ENCODE data around the gene KCTD10. TPM values are rescaled to one million over a fixed set of nuclear protein-coding genes. Genes with fewer than 3 reads are reported as not detected.

KCTD10 gene, protein sequence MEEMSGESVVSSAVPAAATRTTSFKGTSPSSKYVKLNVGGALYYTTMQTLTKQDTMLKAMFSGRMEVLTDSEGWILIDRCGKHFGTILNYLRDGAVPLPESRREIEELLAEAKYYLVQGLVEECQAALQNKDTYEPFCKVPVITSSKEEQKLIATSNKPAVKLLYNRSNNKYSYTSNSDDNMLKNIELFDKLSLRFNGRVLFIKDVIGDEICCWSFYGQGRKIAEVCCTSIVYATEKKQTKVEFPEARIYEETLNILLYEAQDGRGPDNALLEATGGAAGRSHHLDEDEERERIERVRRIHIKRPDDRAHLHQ
- total RNA-seq: 8.9 TPM
- 17.5 TPM for polyA plus RNA-seq
- long read RNA-seq, donor 1, partial matches to known transcripts: 0 of 2 reads
- long read RNA-seq, donor 1, other reads (novel, unspliced or antisense): 0 of 2 reads
- long read RNA-seq, donor 2: 0 reads
- long read RNA-seq, donor 3, full-length matches to known transcripts: 7 of 7 reads
- long read RNA-seq, donor 3, partial matches to known transcripts: 0 of 7 reads
- long read RNA-seq, donor 3, other reads (novel, unspliced or antisense): 0 of 7 reads
- long read RNA-seq, donor 4, full-length matches to known transcripts: 8 of 8 reads
- long read RNA-seq, donor 4, partial matches to known transcripts: 0 of 8 reads
- long read RNA-seq, donor 4, other reads (novel, unspliced or antisense): 0 of 8 reads
- long read RNA-seq, donor 5, full-length matches to known transcripts: 10 of 10 reads
- long read RNA-seq, donor 5, partial matches to known transcripts: 0 of 10 reads
- long read RNA-seq, donor 5, other reads (novel, unspliced or antisense): 0 of 10 reads
- long read RNA-seq, donor 6, full-length matches to known transcripts: 2 of 2 reads
- long read RNA-seq, donor 6, partial matches to known transcripts: 0 of 2 reads
- long read RNA-seq, donor 6, other reads (novel, unspliced or antisense): 0 of 2 reads
- long read RNA-seq, donor 7, full-length matches to known transcripts: 8 of 8 reads
- long read RNA-seq, donor 7, partial matches to known transcripts: 0 of 8 reads
- long read RNA-seq, donor 7, other reads (novel, unspliced or antisense): 0 of 8 reads
- long read RNA-seq, donor 8, full-length matches to known transcripts: 1 of 1 reads
- long read RNA-seq, donor 8, partial matches to known transcripts: 0 of 1 reads
- long read RNA-seq, donor 8, other reads (novel, unspliced or antisense): 0 of 1 reads
- long read RNA-seq, donor 9, full-length matches to known transcripts: 8 of 8 reads
- long read RNA-seq, donor 9, partial matches to known transcripts: 0 of 8 reads
- long read RNA-seq, donor 9, other reads (novel, unspliced or antisense): 0 of 8 reads
- long read RNA-seq, donor 10, full-length matches to known transcripts: 5 of 5 reads
- long read RNA-seq, donor 10, partial matches to known transcripts: 0 of 5 reads
- long read RNA-seq, donor 10, other reads (novel, unspliced or antisense): 0 of 5 reads

DNA sequence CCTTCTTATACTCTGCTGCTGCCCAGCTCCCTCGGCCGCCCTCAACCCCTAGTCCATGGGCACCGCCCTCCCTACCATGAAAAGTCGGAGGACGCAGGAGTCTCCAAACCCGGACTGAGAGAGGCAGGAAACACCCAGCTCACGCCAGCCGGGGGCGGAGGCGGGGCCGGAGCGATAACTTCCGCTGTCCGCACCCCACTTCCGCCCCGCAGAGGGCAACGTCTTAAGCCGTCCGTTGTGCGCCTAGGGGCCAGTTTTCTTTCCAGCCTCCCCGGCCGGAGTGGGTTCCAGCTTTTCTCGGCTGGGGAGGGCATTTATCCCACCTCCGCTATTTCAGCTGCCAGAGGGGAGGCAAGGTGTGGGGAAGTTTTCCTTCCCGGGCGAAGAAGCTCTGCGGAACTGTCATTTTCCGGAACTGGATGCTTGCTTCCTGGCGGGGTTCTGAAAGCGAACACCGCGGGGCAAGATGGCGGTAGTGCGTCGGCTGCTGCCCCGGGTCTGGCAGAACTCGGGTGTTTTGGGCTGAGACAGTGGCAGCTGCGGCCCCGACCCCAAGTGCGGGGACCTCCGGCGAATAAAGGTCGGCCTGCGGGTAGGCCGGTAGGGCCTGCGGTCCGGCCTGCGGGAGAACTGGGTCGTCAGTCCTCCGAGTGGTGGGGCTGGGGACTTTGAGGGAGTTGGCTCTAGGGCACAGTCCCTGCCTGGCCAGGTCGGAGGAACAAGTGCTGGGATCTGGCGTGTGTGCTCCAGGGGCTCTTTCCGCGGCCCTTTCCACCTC, at the start of gene KCTD10, which contains the start of gene UBE3B:
Gene KCTD10 (minus strand): TSS at position 116 of the 778 bp plus-strand sequence. CDS start 38 bp downstream, at position 78.
Gene UBE3B (plus strand): TSS at position 450 of the 778 bp plus-strand sequence. CDS start 5,918 bp downstream, outside the sequence.
- peaks cover 8 to 20% of the 10 kb centered on the region in 2 donors for H3K4me1 ChIP-seq (ENCODE audit: control insufficient read depth in 2 of 2, insufficient read depth in 2 of 2, low read length in 2 of 2)
- peak within 1 kb of the TSS; percentile 84 to 88 for H3K27ac ChIP-seq (ENCODE audit: low read depth in 1 of 2, low read length in 1 of 2)
- WGBS: under 1% methylated on average over 54 of the region's 54 CpGs

DNA sequence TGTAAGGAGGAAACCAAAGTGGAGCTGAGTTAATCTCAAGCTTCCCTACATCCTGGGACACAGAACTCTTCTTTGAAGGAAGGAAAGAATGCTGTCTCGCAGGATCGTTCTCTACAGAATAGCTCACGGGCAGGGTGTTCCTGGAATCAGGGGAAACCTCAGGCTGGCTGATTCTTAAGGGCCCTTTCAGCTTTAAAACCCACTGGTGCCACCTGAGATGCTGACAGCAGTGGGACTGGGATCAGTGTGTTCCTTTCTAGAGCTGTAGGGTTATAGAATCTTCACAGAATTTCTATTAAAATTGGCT, 48.1 kb upstream of the KCTD10 start:
- 98% methylated on average over 3 of the region's 3 CpGs for WGBS

More for the DNA sequence above, at the start of gene KCTD10, which contains the start of gene UBE3B:
- Histone ChIP-seq H3K27me3 (ENCODE audit: control insufficient read depth in 2 of 2, insufficient read depth in 1 of 2, low read length in 1 of 2) (no peaks in the 10 kb centered on the region), H3K36me3 (ENCODE audit: control insufficient read depth in 2 of 2, insufficient read depth in 2 of 2, low read length in 1 of 2) (peaks cover 0 to 3% of the 10 kb centered on the region in 2 donors), H3K9me3 (ENCODE audit: control insufficient read depth in 2 of 2, insufficient read depth in 1 of 2, low read length in 1 of 2) (no peaks in the 10 kb centered on the region), H3K4me3 (ENCODE audit: low read length in 2 of 2) (peak within 1 kb of the TSS; percentile 94 to 100)
- peak; percentile 75 to 94 (median 84) for DNase-seq (ENCODE audit: low read depth in 6 of 9, low spot score in 9 of 9)

DNA sequence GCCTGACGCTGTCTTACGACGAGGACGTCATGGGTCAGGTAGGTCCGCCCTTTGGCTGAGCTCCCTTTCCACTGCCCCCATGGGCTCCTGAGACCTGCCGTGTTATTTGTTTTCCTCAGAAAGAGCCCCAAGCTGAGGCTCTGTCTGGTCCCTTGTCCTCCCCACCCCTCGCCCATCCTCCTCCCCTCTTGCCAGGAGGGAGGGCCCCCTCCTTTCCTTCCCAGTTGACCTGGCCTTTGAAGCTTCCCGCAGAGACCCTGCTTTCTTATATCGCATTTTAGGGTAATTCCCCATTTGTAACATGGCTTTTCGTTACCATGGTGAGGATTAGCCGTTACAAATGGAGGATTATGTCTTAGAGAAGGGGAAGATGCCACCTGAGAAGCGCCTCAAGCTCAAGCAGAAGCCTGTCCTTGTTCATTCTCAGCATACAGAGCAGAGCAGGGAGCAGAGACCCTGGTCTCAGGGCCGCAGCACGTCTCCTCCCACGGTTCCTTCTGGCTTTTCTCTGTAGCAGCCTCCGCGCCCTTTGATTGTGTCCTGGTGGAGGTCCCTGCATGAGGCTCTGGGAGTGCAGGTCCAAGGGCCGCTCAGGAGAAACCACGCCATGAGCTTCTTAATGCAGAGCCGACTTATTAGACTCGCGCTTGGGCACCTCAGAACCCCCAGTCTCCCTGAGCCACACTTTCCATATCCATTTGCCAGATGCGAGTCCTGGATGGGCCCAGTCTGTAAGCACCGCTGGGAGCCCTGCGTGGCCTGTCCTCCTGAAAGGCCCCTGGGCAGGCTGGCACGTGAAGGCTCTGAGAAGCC, 47.6 kb upstream of the KCTD10 start:
- 94% methylated on average over 26 of the region's 26 CpGs for WGBS
- Histone ChIP-seq H3K4me3 (ENCODE audit: low read length in 2 of 2) (no peak overlapping the region), H3K9me3 (ENCODE audit: control insufficient read depth in 2 of 2, insufficient read depth in 1 of 2, low read length in 1 of 2) (no peaks in the 10 kb centered on the region), H3K27ac (ENCODE audit: low read depth in 1 of 2, low read length in 1 of 2) (no peak overlapping the region), H3K27me3 (ENCODE audit: control insufficient read depth in 2 of 2, insufficient read depth in 1 of 2, low read length in 1 of 2) (no peaks in the 10 kb centered on the region), H3K36me3 (ENCODE audit: control insufficient read depth in 2 of 2, insufficient read depth in 2 of 2, low read length in 1 of 2) (peaks cover 55 to 71% of the 10 kb centered on the region in 2 donors), H3K4me1 (ENCODE audit: control insufficient read depth in 2 of 2, insufficient read depth in 2 of 2, low read length in 2 of 2) (no peaks in the 10 kb centered on the region)
- no peak for DNase-seq (ENCODE audit: low read depth in 6 of 9, low spot score in 9 of 9)

More for the DNA sequence above, 48.1 kb upstream of the KCTD10 start:
- no peak for DNase-seq (ENCODE audit: low read depth in 6 of 9, low spot score in 9 of 9)
- H3K4me3 ChIP-seq (ENCODE audit: low read length in 2 of 2): no peak overlapping the region
- H3K36me3 ChIP-seq (ENCODE audit: control insufficient read depth in 2 of 2, insufficient read depth in 2 of 2, low read length in 1 of 2): peaks cover 54 to 69% of the 10 kb centered on the region in 2 donors
- H3K9me3 ChIP-seq (ENCODE audit: control insufficient read depth in 2 of 2, insufficient read depth in 1 of 2, low read length in 1 of 2): no peaks in the 10 kb centered on the region
- no peak overlapping the region for H3K27ac ChIP-seq (ENCODE audit: low read depth in 1 of 2, low read length in 1 of 2)
- H3K27me3 ChIP-seq (ENCODE audit: control insufficient read depth in 2 of 2, insufficient read depth in 1 of 2, low read length in 1 of 2): no peaks in the 10 kb centered on the region
- H3K4me1 ChIP-seq (ENCODE audit: control insufficient read depth in 2 of 2, insufficient read depth in 2 of 2, low read length in 2 of 2): no peaks in the 10 kb centered on the region

DNA sequence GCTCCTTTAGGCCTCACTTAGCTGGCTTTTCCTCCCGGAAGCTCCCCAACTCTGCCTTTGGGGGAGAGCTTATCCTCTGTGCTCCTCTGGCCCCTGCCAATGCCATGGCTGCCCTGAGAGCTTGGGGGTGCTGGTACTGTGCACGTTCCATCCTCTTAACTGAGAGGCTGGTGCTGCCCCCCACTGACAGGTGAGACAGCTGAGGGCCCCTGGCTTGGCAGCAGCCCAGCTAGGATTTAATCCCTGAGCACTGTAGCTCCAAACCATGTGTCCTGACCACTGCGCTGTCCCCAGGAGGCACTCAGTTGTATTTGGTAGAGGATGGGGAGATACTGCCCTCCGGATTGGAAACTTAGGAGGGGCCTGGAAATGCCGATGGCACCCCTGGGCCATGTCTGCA, 46.4 kb upstream of the KCTD10 start:
- no peak overlapping the region for H3K4me3 ChIP-seq (ENCODE audit: low read length in 2 of 2)
- peaks cover 63 to 75% of the 10 kb centered on the region in 2 donors for H3K36me3 ChIP-seq (ENCODE audit: control insufficient read depth in 2 of 2, insufficient read depth in 2 of 2, low read length in 1 of 2)
- H3K4me1 ChIP-seq (ENCODE audit: control insufficient read depth in 2 of 2, insufficient read depth in 2 of 2, low read length in 2 of 2): no peaks in the 10 kb centered on the region
- DNase-seq (ENCODE audit: low read depth in 6 of 9, low spot score in 9 of 9): no peak
- 97% methylated on average over 5 of the region's 5 CpGs for whole genome bisulfite sequencing
- H3K9me3 ChIP-seq (ENCODE audit: control insufficient read depth in 2 of 2, insufficient read depth in 1 of 2, low read length in 1 of 2): no peaks in the 10 kb centered on the region
- no peak overlapping the region for H3K27ac ChIP-seq (ENCODE audit: low read depth in 1 of 2, low read length in 1 of 2)
- no peaks in the 10 kb centered on the region for H3K27me3 ChIP-seq (ENCODE audit: control insufficient read depth in 2 of 2, insufficient read depth in 1 of 2, low read length in 1 of 2)

DNA sequence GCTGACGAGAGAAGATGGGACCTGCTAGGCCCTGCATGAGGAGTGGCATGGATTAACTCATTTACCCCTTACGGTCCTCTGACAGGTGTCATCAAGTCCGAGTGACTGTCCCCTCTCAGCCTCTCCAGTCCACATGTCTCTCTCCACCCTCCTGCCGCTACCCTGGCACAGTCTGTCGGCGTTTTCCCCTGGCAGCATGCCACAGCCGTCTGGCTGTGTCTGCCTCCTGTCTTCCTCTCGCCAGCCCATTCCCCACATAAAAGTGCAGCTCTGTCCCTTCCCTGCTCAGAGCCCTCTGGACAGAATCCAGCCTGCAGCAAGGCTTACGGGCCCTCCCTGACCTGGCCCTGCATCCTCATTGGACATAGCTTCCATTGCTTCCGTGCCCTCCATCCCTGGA, 46.0 kb upstream of the KCTD10 start:
- H3K27ac ChIP-seq (ENCODE audit: low read depth in 1 of 2, low read length in 1 of 2): no peak overlapping the region
- no peak for DNase-seq (ENCODE audit: low read depth in 6 of 9, low spot score in 9 of 9)
- H3K36me3 ChIP-seq (ENCODE audit: control insufficient read depth in 2 of 2, insufficient read depth in 2 of 2, low read length in 1 of 2): peaks cover 68 to 79% of the 10 kb centered on the region in 2 donors
- no peak overlapping the region for H3K4me3 ChIP-seq (ENCODE audit: low read length in 2 of 2)
- no peaks in the 10 kb centered on the region for H3K4me1 ChIP-seq (ENCODE audit: control insufficient read depth in 2 of 2, insufficient read depth in 2 of 2, low read length in 2 of 2)
- H3K27me3 ChIP-seq (ENCODE audit: control insufficient read depth in 2 of 2, insufficient read depth in 1 of 2, low read length in 1 of 2): no peaks in the 10 kb centered on the region
- WGBS: 96% methylated on average over 10 of the region's 10 CpGs
- no peaks in the 10 kb centered on the region for H3K9me3 ChIP-seq (ENCODE audit: control insufficient read depth in 2 of 2, insufficient read depth in 1 of 2, low read length in 1 of 2)

DNA sequence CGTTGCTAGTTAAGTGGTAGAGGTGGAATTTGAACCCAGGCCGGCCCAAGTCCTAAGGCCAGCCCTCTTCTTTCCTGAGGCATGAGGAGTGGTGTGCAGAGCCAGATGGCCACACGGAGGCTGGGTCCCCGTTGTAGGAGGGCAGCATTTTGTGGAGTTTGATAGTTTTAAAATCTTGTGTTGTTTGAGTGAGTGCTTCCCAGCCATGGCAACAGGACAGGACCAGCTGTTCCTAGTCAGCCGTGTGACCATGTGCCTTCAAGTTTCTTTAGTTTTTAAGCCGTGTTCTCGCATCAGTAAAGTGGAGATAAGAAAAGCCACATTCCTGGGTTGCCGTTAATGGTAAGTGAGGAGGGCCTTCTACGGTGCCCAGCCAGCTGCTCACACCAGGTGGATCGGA, 44.7 kb upstream of the KCTD10 start:
- DNase-seq (ENCODE audit: low read depth in 6 of 9, low spot score in 9 of 9): no peak
- Histone ChIP-seq H3K27me3 (ENCODE audit: control insufficient read depth in 2 of 2, insufficient read depth in 1 of 2, low read length in 1 of 2) (no peaks in the 10 kb centered on the region), H3K9me3 (ENCODE audit: control insufficient read depth in 2 of 2, insufficient read depth in 1 of 2, low read length in 1 of 2) (no peaks in the 10 kb centered on the region), H3K4me3 (ENCODE audit: low read length in 2 of 2) (no peak overlapping the region), H3K4me1 (ENCODE audit: control insufficient read depth in 2 of 2, insufficient read depth in 2 of 2, low read length in 2 of 2) (no peaks in the 10 kb centered on the region), H3K27ac (ENCODE audit: low read depth in 1 of 2, low read length in 1 of 2) (no peak overlapping the region), H3K36me3 (ENCODE audit: control insufficient read depth in 2 of 2, insufficient read depth in 2 of 2, low read length in 1 of 2) (peaks cover 73 to 79% of the 10 kb centered on the region in 2 donors)
- 97% methylated on average over 10 of the region's 10 CpGs for WGBS

DNA sequence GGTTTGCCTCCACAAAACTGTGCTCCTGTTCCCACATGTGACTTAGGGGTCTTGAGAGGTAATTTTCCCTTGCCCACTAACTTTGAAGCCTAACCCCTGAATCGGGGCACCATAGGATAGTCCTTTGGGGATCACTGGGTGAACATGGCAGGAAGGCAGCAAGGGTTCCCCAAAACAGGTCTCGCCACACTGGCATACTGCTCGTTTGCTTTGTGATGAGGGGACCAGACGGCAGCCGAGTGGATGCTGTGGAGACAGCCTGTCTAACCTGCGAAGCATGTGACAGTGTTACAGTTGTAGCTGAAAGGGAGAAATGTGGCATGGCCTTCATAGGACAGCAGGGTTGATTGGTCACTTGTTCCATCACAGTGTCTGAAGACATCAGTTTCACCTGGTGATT, 42.7 kb upstream of the KCTD10 start:
- DNase-seq (ENCODE audit: low read depth in 6 of 9, low spot score in 9 of 9): no peak
- Histone ChIP-seq H3K9me3 (ENCODE audit: control insufficient read depth in 2 of 2, insufficient read depth in 1 of 2, low read length in 1 of 2) (no peaks in the 10 kb centered on the region), H3K36me3 (ENCODE audit: control insufficient read depth in 2 of 2, insufficient read depth in 2 of 2, low read length in 1 of 2) (peaks cover 72 to 80% of the 10 kb centered on the region in 2 donors), H3K4me3 (ENCODE audit: low read length in 2 of 2) (no peak overlapping the region), H3K27me3 (ENCODE audit: control insufficient read depth in 2 of 2, insufficient read depth in 1 of 2, low read length in 1 of 2) (no peaks in the 10 kb centered on the region), H3K4me1 (ENCODE audit: control insufficient read depth in 2 of 2, insufficient read depth in 2 of 2, low read length in 2 of 2) (no peaks in the 10 kb centered on the region), H3K27ac (ENCODE audit: low read depth in 1 of 2, low read length in 1 of 2) (no peak overlapping the region)
- 81% methylated on average over 6 of the region's 6 CpGs for WGBS
